Activated T-cell treated with anti-CD3 and anti-CD28 coated beads for 4 hours (primary cell): ENCODE data around the gene ZNF792.
"Not testable (repeated sequence)": the region's sequence is repeated elsewhere in the genome, so short reads cannot be mapped to it uniquely, and the experiment has no call there.

Experiments
- DNase-seq: peaks from one replicate; pipeline ENCODE4 v3.0.0-alpha.2; 2020

Gene ZNF792

GRCh38 chr19:34970185-34970780, 6.3 kb upstream of the ZNF792 start:
- DNase-seq, result not testable (repeated sequence)

GRCh38 chr19:34969721-34970120, 5.7 kb upstream of the ZNF792 start:
- DNase-seq, result no peak

- DNase-seq, result no peak
These were observed 3.5 kb upstream of the ZNF792 start for GRCh38 chr19:34967551-34967950.

GRCh38 chr19:34965505-34965904, 1.5 kb upstream of the ZNF792 start:
- not testable (repeated sequence) for DNase-seq

- no peak for DNase-seq
These were observed 569 bp upstream of the ZNF792 start for GRCh38 chr19:34964598-34964997.

GRCh38 chr19:34962687-34963572, 1.1 kb downstream of the ZNF792 start:
- DNase-seq, result no peak

GRCh38 chr19:34961775-34962686, 2.0 kb downstream of the ZNF792 start:
- no peak for DNase-seq

- no peak for DNase-seq
These were observed 2.9 kb downstream of the ZNF792 start for GRCh38 chr19:34960940-34961679.

- no peak for DNase-seq
These were observed 3.8 kb downstream of the ZNF792 start for GRCh38 chr19:34960103-34960805.

- no peak for DNase-seq
These were observed 5.0 kb downstream of the ZNF792 start for GRCh38 chr19:34959021-34959420.

GRCh38 chr19:34957830-34958751, 5.9 kb downstream of the ZNF792 start:
- DNase-seq, result no peak

- DNase-seq, result no peak
These were observed 10.9 kb downstream of the ZNF792 start for GRCh38 chr19:34953092-34953491.

- no peak for DNase-seq
These were observed 20.0 kb downstream of the ZNF792 start for GRCh38 chr19:34943861-34944573.

- DNase-seq, result no peak
These were observed 25.1 kb downstream of the ZNF792 start for GRCh38 chr19:34938886-34939285.

- DNase-seq, result no peak
These were observed 27.8 kb downstream of the ZNF792 start for GRCh38 chr19:34936184-34936583.

- no peak for DNase-seq
These were observed 31.5 kb downstream of the ZNF792 start for GRCh38 chr19:34932494-34932893.

- peak; percentile 64 for DNase-seq
These were observed 37.2 kb downstream of the ZNF792 start, which contains the start of gene ZNF30 for GRCh38 chr19:34926685-34927375. ZNF30 (plus strand) TSS chr19:34926903; CDS start chr19:34929948, 3,045 bp downstream.

GRCh38 chr19:34926361-34926684, 37.7 kb downstream of the ZNF792 start:
- no peak for DNase-seq

- DNase-seq, result no peak
These were observed 38.7 kb downstream of the ZNF792 start for GRCh38 chr19:34925278-34925855.
